HFFc6 (cell line): ENCODE measurements around the gene CHD9. TPM values are rescaled to one million over a fixed set of nuclear protein-coding genes. Genes with fewer than 3 reads are reported as not detected.

Experiments used
- DNase-seq: peaks from one replicate; pipeline ENCODE4 v3.0.0-alpha.2; 2018
- H3K27ac Mint-ChIP-seq: 2 replicates; pipeline ENCODE4 v1.8.0; 2020; ENCODE audit warnings: mild to moderate bottlenecking, mixed read lengths
- H3K27me3 Mint-ChIP-seq: 2 replicates; pipeline ENCODE4 v1.8.0; 2021; ENCODE audit warnings: mild to moderate bottlenecking, moderate library complexity, mixed read lengths; ENCODE audit not compliant: insufficient read depth
- H3K36me3 Mint-ChIP-seq: 2 replicates; pipeline ENCODE4 v1.8.0; 2021; ENCODE audit warnings: low read depth, mixed read lengths
- H3K4me1 Mint-ChIP-seq: 2 replicates; pipeline ENCODE4 v1.8.0; 2020; ENCODE audit warnings: low read depth, mixed read lengths
- H3K4me3 Mint-ChIP-seq: 2 replicates; pipeline ENCODE4 v1.8.0; 2020; ENCODE audit warnings: mild to moderate bottlenecking, moderate library complexity, mixed read lengths
- H3K9me3 Mint-ChIP-seq: 2 replicates; pipeline ENCODE4 v1.8.0; 2020; ENCODE audit warnings: mild to moderate bottlenecking, mixed read lengths
- CTCF ChIP-seq: fragments of 200-600 bp; sonication (generic); IDR thresholded peaks from 2 replicates; pipeline ENCODE4 v1.5.0; 2021; ENCODE audit warnings: antibody characterized with exemption, mild to moderate bottlenecking
- total RNA-seq, 6 experiments: library from RNA; stranded (reverse); fragmentation: NEBNext Ultra II Directional; extraction: Animal tissue kit (Norgen Biotek cat#: 25700); gene quantifications; 2 replicates in 1 of 6; 3 replicates in 5 of 6; pipeline ENCODE4 v1.2.3, GENCODE V29; 2021

The CHD9 gene
- total RNA-seq, 6 experiments from 2014 or later = 39.7 to 48.8 (median 45.7) TPM

- H3K4me1 Mint-ChIP-seq = peaks cover 32% of the 10 kb centered on the region
- H3K4me3 Mint-ChIP-seq = no peak overlapping the region
- H3K27ac Mint-ChIP-seq = no peak overlapping the region
- peaks cover 52% of the 10 kb centered on the region for H3K36me3 Mint-ChIP-seq
- peaks cover 4% of the 10 kb centered on the region; the same call in 1 of the 2 replicates for H3K27me3 Mint-ChIP-seq
- no peak for DNase-seq
- no peaks in the 10 kb centered on the region for H3K9me3 Mint-ChIP-seq
- no peak for TF ChIP-seq CTCF
Observed at GRCh38 chr16:53234836-53235235, 180.0 kb downstream of the CHD9 start.

GRCh38 chr16:53235851-53236250 is 181.1 kb downstream of the CHD9 start:
- TF ChIP-seq CTCF = no peak
- peak overlapping the region; percentile 36 for H3K27ac Mint-ChIP-seq
- H3K36me3 Mint-ChIP-seq = peaks cover 43% of the 10 kb centered on the region
- H3K4me3 Mint-ChIP-seq = no peak overlapping the region
- H3K9me3 Mint-ChIP-seq = no peaks in the 10 kb centered on the region
- H3K4me1 Mint-ChIP-seq = peaks cover 32% of the 10 kb centered on the region
- DNase-seq = no peak
- H3K27me3 Mint-ChIP-seq = peaks cover 2% of the 10 kb centered on the region; the same call in 1 of the 2 replicates

- Mint-ChIP-seq H3K9me3 (no peaks in the 10 kb centered on the region), H3K36me3 (peaks cover 36% of the 10 kb centered on the region), H3K27me3 (no peaks in the 10 kb centered on the region), H3K27ac (no peak overlapping the region), H3K4me1 (no peaks in the 10 kb centered on the region), H3K4me3 (no peak overlapping the region)
- no peak for TF ChIP-seq CTCF
- DNase-seq = no peak
Observed at GRCh38 chr16:53249331-53249730, 194.5 kb downstream of the CHD9 start.

- H3K4me3 Mint-ChIP-seq = peak overlapping the region; percentile 59
- DNase-seq = peak; percentile 41
- H3K36me3 Mint-ChIP-seq = peaks cover 58% of the 10 kb centered on the region
- no peak for TF ChIP-seq CTCF
- peak overlapping the region; percentile 74 for H3K27ac Mint-ChIP-seq
- H3K27me3 Mint-ChIP-seq = 0 out of 2 replicates have a peak, but pooled peaks cover 3% of the 10 kb centered on the region
- H3K9me3 Mint-ChIP-seq = peaks cover 11% of the 10 kb centered on the region
- peaks cover 27% of the 10 kb centered on the region for H3K4me1 Mint-ChIP-seq
Observed at GRCh38 chr16:53257001-53257400, 202.2 kb downstream of the CHD9 start.

GRCh38 chr16:53258809-53259208 is 204.0 kb downstream of the CHD9 start:
- DNase-seq = no peak
- no peak for TF ChIP-seq CTCF
- Mint-ChIP-seq H3K4me3 (no peak overlapping the region), H3K4me1 (peaks cover 27% of the 10 kb centered on the region), H3K27me3 (0 out of 2 replicates have a peak, but pooled peaks cover 3% of the 10 kb centered on the region), H3K36me3 (peaks cover 48% of the 10 kb centered on the region), H3K9me3 (peaks cover 11% of the 10 kb centered on the region), H3K27ac (no peak overlapping the region)

GRCh38 chr16:53261276-53261675 is 206.5 kb downstream of the CHD9 start:
- peaks cover 11% of the 10 kb centered on the region for H3K9me3 Mint-ChIP-seq
- TF ChIP-seq CTCF = no peak
- 0 out of 2 replicates have a peak, but pooled peaks cover 3% of the 10 kb centered on the region for H3K27me3 Mint-ChIP-seq
- no peak overlapping the region for H3K4me3 Mint-ChIP-seq
- no peak overlapping the region for H3K27ac Mint-ChIP-seq
- H3K4me1 Mint-ChIP-seq = peaks cover 29% of the 10 kb centered on the region
- peaks cover 39% of the 10 kb centered on the region for H3K36me3 Mint-ChIP-seq
- DNase-seq = no peak
